Stimulated activated CD4-positive, alpha-beta T cell treated with anti-CD3 and anti-CD28 coated beads, Interleukin-15, amount 100 ng/mL, for 24 hours (primary cell): ENCODE data around the gene ADAM23.
"Not testable (repeated sequence)": the region's sequence is repeated elsewhere in the genome, so short reads cannot be mapped to it uniquely, and the experiment has no call there.

Experiments
- DNase-seq: peaks from one replicate; pipeline ENCODE4 v3.0.0-alpha.2; 2020

The ADAM23 gene

GRCh38 chr2:206442833-206443734 is at the start of gene ADAM23:
Gene ADAM23 (plus strand): TSS chr2:206443532. CDS start chr2:206443867, 335 bp downstream.
- DNase-seq = peak; percentile 68

- DNase-seq = no peak
These were observed 47.1 kb upstream of the ADAM23 start for GRCh38 chr2:206396211-206396610.

DNA sequence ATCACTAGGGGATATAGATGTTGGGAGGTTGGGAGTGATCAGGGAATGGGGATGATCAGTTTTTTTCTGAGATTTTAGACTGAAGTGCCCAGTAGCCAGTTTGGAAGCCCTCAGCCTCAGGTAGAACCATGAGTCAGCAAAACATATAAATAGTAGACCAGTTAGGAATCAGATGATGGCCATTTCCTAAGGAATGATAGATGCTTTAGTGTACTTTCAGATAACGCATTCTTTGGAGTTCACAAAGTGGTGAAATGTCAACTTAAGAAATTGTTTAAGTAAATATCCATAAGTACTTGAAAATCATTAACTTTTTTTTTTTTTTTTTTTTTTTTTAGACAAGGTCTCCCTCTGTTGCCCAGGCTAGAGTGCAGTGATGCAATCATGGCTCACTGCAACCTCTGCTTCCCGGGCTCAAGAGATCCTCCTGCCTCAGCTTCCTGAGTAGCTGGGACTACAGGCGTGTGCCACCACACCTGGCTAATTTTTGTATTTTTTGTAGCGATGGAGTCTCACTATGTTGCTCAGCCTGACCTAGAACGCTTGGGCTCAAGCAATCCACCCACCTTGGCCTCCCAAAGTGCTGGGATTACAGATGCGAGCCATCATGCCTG is 40.3 kb upstream of the ADAM23 start:
- not testable (repeated sequence) for DNase-seq

- no peak for DNase-seq
These were observed 34.7 kb upstream of the ADAM23 start for GRCh38 chr2:206408323-206409320.

GRCh38 chr2:206410714-206411113 is 32.6 kb upstream of the ADAM23 start:
- DNase-seq = no peak

DNA sequence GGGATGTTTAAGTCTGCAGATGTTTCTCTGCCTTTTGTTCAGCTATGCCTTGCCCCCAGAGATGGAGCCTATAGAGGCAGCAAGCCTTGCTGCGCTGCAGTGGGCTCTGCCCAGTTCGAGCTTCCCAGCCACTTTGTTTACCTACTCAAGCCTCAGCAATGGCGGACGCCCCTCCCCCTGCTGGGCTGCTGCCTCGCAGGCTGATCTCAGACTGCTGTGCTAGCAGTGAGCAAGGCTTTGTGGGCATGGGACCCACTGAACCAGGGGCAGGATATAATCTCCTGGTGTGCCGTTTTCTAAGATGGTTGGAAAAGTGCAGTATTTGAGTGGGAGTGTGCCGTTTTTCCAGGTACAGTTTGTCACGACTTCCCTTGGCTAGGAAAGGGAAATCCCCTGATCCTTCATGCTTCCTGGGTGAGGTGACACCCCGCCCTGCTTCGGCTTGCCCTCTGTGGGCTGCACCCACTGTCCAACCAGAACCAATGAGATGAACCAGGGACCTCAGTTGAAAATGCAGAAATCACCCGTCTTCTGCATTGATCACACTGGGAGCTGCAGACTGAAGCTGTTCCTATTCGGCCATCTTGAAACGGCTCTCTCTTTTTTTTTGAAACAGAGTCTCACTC is 27.6 kb upstream of the ADAM23 start:
- DNase-seq = no peak

- DNase-seq = no peak
These were observed 24.4 kb upstream of the ADAM23 start for GRCh38 chr2:206418968-206419367.

GRCh38 chr2:206420721-206421120 is 22.6 kb upstream of the ADAM23 start:
- no peak for DNase-seq

GRCh38 chr2:206422493-206422892 is 20.8 kb upstream of the ADAM23 start:
- no peak for DNase-seq

DNA sequence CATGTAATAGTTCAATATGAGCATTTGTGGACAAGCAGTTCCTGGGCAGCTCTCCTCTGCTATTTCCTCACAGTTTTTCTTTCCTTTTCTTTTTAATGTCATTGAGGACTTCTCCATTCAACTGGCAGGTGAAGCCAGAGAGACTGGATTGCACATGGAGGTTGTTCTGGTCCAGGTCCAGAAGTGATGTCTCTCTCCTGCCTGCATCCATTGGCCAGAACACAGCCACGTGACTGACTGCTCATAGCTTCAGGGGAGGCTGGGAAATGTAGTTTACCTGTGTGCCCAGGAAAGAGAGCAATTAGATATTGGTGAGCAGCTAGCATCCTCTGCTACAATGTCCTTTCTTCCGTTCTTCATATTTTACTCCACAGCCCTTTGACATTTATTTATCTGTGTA is 20.2 kb upstream of the ADAM23 start:
- no peak for DNase-seq

- no peak for DNase-seq
These were observed 19.2 kb upstream of the ADAM23 start for GRCh38 chr2:206424134-206424533.

- DNase-seq = no peak
These were observed 14.5 kb upstream of the ADAM23 start for GRCh38 chr2:206428783-206429182.

DNA sequence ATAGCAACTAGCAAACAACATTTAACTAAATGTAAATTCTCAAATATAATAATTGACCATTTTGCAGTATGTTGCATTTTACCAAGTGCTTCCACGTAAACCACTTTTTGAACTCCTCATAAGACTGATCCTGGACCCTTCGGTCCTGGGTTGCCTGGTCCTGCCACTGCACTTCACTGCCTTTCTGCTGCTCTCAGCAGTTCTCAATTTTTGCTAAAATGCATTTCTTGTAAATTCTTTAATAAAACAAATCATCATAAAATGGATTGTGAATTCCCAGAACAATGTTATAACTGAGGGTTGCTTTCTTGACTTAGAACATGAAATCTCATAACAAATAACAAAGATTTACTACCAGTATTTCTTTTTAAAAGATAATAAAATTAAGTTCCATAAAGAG is 12.9 kb upstream of the ADAM23 start:
- DNase-seq = no peak

DNA sequence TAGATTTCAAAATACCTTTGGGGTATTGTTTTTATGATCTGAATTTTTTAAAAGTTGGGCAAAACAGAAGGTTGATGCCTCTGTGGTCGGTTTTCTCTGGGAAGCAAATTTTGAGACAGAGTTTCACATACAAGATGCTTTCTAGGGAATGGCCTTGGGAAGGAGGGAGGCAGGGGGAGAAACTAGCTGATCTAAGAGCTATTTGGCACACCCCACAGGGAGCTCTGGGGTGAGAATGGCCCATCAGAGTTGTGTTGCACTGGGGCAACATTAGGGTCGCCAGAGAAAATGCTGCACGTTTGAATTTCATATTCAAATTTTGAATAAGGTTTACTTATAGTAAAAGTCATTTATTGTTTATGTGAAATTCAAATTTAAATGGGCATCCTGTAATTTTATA is 11.9 kb upstream of the ADAM23 start:
- no peak for DNase-seq

GRCh38 chr2:206432193-206433082 is 10.9 kb upstream of the ADAM23 start:
- DNase-seq = no peak

DNA sequence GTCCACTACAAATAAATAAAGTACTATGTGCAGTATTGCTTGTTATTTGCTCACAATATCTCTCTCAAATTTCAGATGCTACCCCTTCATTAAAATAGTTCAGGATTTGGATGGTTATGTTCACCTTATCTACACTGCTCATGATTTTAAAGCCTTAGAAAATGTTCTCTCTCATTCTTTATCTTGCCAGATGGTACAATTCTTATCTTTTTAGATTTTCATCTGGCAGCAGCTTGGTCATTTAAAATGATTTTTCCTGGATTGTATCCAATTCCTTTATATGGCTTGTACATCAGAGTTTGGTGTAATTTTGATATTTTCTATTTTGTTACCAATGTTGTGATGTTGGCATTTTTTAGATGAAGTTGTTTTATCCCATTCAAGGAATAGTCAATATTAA is 10.1 kb upstream of the ADAM23 start:
- no peak for DNase-seq

- no peak for DNase-seq
These were observed 9.6 kb upstream of the ADAM23 start for GRCh38 chr2:206433686-206434085.

DNA sequence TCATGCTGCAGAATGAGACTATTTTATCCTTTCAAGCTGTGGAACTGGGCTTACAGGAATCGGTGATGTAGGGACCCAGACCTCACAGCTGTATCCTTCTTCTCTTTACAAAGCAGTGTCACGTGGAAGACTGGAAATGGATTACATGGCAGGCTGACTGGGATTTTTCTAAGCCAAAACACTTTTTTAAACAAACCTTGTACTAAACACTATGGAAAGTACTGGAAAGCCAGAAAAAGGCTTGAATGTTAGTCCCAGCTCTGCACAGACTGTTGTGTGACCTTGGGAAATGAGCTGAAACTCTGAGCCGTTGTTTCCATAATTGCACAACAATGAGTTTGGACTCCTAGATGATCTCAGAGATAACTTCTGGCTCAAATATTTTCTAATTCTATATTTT is 7.6 kb upstream of the ADAM23 start:
- no peak for DNase-seq

DNA sequence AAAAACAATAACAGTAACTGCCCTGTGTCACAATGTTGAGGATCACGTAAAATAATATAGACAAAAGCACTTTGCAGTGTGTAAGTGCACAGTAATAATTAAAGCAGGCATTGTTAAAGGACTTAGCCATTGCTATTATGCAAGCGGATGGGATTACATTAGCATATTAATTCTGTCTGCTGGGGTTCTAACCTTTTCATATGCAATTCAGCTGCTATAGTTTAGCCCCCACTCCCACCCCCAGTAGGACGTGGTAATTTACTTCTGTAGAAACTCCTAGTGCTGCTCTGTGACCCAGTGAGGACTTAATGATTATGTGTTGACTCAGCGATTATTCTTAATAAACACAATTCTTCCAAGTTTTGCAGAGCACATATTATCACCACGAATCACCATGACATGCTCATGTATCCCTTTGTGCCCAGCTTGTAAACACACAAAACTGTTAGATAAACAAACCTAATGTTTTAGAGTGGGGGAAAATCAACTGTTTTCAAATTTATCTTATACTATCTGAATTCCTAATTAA is 5.1 kb upstream of the ADAM23 start:
- DNase-seq = no peak

DNA sequence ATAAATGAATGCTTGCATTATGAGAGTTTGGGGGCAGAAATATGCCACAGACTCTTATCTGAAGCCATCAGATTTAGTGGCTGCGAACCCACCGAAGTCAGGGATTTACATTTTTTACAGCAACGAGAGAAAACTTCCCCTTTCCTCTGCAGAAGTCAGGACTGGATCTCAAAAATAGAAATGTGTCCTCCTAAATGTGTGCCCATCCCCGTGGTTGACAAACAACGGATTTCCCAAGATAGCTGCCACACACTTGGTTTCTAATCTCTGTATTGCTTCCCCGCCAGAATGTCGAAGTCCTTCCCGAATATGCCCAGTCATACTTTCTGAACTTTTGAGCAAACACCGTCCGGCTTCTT is 879 bp upstream of the ADAM23 start:
- no peak for DNase-seq
